Colon (tissue), 2 donors: ENCODE data around the gene ROR1.

ENCODE experiments used
- FAIRE-seq: peaks from 2 replicates; lab custom pipeline; 2012; peaks lifted over from hg19 to GRCh38; lab: Jason Lieb, UNC
- donor health status: control.
- donor health status: control.

Gene ROR1

DNA sequence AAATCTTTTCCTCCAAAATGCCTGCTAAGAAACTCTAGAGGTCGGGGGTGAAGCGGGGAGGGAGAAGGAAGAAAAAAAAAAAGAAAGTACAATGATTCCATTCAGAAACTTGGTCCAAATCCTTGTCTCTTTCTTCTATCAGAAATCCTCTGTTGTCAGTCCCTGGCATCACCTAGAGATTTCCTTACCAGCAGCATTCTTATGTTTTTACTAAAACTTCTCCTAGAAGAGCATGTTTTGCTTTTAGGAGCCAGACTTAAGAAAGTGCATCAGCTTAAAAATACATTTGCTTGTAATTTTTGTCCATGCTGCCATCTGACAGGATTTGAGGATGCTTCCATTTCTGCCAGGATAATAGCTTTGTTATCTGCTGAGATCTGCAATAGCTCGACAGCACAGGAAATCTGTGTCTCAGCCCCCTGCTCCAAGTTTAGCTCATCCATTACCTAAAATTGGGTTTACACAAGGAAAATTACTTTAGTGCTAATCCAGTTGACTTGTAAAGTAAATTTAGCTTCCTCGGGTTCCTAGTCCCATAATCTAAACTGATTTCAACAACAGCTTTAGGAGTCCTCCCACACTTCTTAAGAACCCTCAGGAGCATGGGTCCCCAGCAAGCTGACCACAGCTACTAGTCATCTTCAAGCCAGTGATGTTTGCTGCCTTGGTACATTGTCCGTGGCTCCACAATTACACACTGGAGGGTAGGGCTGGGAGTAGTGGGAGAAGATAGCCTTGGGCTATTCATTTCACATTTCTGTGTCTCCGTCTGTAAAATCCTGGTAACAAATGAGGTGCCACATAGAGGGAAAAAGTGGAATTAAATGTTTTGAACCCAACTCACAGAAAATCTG lies 337.3 kb downstream of the ROR1 start:
- FAIRE-seq, result no peak

DNA sequence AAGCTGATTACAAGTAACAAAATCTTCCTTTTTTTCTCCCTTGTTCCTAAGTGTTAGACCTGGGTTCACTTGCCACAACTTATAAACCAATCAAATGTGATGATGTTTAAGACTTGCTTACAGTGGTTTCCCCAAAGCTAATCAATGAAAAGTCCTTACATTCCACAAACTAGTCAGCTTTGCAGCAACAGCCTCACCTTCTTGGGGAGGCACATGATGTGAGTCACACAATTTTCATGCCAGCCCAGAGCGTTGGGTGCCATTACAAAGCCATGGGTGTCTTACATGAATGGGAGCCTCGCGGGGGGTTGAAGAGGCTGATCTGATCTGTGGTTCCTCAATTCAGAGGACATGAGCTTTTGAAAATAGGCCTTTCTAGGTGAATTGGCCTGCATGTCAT lies 338.0 kb downstream of the ROR1 start:
- FAIRE-seq, result no peak

- FAIRE-seq, result no peak
These were observed 338.5 kb downstream of the ROR1 start for GRCh38 chr1:64112281-64112680.

DNA sequence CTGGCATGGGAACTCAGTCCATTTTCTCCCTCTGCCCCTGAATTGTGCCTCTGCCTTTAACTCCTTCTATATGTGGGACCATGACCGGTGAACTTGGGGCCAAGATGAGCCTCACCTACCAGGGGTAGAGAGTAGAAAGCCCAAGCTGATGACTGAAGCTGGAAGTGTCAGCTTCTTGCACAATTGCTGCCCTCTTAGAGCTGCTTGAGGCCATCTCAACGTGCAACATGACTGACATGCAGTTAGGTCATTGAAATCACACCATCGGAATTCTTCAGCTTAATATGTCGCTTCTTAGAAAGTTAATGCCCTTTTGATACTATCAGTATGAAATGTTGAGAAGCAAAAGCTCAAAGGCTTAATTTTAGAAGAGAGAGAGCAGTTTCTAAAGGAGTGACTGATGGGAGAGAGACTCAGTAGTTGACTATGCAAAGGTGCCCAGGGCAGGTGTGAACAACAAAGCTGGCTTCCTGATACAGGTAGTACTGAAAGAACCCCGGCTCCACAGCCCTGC lies 340.3 kb downstream of the ROR1 start:
- no peak for FAIRE-seq

GRCh38 chr1:64116537-64116936 lies 342.7 kb downstream of the ROR1 start:
- no peak for FAIRE-seq

GRCh38 chr1:64117492-64117891 lies 343.7 kb downstream of the ROR1 start:
- FAIRE-seq, result no peak

DNA sequence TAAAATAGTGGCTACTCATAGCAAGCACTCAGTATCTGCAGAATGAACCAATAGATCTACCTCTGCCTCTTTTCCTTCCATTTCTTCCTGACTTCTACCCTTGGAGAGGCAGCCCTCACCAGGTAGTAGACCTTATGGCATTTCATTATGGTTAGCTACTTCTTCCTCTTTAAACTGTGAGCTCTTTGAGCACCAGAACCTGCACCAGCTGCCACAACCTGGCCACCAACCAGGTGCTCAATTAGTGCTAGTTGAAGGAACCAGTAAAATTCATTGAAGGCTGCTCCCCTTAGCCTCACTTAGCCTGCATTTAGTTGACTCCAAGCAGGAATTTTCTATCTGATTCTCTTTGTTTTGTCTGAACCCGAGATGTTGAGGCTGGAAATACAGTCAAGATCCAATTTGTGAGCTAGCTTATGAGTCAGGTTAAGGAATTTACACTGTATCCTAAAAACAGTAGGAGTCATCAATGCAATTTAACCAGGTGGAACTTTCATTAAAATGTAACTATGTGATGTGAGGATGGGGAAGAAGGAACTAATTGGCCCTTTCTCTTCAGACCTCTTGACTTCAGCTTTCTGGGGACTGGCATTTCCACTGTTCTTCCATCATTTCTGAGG lies 348.1 kb downstream of the ROR1 start:
- no peak for FAIRE-seq

DNA sequence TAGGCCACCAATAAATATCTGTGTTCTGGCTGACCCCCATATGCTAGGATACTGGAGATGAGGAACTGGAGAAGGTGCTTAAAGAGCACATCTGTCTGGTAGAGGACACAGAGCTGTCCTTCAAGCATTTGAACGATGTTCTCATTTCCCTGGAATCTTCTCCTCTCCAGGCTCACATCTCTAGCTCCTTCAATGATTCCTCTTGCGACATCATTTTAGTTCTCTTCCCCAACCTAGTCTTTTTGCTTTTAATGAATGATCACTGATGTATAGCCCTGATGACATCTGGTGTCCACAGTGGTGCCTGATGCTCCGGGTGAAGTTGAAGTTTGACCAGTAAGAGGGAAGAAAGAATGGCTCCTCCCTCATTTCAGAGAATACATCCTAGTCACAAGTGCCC lies 348.8 kb downstream of the ROR1 start:
- FAIRE-seq, result no peak

- FAIRE-seq, result no peak
These were observed 351.1 kb downstream of the ROR1 start for GRCh38 chr1:64124704-64125440.

DNA sequence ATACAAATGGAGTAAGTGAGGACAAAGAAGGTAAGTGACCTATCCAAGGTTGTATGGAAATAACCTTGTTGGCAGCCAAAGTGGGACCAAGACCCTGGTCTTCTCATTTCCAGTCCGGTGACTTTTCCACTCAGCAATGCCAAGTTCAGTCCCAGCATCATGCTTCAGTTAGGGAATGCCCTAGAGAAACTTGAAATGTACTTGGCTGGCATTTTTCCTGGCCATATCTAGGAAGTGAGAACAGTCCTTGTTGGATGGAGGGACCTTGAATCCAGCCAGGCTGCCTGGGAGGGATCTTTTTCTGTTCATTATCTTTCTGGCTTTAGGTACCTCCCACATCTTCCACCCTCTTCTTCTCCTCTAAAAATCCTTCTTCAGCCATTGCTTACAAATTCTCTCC lies 352.8 kb downstream of the ROR1 start:
- FAIRE-seq, result no peak

- FAIRE-seq, result no peak
These were observed 353.5 kb downstream of the ROR1 start for GRCh38 chr1:64127297-64127696.

GRCh38 chr1:64129701-64130100 lies 355.9 kb downstream of the ROR1 start:
- FAIRE-seq, result no peak

DNA sequence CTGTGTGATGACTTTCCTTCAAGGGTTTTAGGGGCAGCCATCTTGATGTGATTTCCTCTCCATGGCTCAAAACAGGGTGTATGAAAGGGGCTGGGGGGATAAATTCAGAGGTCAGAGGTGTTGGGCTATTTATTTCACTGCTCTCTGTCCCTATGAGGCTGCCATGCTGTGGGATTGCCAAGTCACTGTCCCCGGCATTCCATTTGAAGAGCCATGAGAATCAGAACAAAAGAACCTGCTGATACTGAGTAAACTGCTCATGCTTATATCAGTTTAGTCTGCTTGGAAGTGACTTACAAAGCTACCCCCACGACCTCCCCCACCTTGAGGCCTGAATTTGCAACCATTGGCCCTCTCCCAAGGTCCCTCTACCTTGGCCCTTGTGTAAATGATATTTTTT lies 357.3 kb downstream of the ROR1 start:
- no peak for FAIRE-seq

DNA sequence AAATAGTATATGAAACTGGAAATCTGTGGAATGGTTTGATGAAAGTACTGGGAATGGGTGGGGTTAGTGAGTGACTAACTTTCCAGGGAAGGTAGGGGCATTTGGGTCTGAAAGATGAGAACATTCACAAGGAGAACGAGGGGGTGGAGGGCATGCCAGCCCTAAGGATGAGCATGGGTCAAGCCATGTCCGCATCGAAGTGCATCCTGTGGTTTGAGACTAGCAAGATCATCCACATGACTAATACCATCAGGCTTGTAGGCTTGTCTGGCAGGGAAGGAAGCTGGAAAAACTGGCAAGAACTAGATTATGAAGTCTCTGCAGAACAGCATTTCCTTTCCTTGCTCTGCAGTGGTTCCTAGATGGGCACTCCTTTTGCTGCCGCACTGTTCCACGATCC lies 359.2 kb downstream of the ROR1 start:
- no peak for FAIRE-seq

GRCh38 chr1:64135462-64136223 lies 361.8 kb downstream of the ROR1 start:
- FAIRE-seq, result no peak

GRCh38 chr1:64136296-64136695 lies 362.5 kb downstream of the ROR1 start:
- no peak for FAIRE-seq

DNA sequence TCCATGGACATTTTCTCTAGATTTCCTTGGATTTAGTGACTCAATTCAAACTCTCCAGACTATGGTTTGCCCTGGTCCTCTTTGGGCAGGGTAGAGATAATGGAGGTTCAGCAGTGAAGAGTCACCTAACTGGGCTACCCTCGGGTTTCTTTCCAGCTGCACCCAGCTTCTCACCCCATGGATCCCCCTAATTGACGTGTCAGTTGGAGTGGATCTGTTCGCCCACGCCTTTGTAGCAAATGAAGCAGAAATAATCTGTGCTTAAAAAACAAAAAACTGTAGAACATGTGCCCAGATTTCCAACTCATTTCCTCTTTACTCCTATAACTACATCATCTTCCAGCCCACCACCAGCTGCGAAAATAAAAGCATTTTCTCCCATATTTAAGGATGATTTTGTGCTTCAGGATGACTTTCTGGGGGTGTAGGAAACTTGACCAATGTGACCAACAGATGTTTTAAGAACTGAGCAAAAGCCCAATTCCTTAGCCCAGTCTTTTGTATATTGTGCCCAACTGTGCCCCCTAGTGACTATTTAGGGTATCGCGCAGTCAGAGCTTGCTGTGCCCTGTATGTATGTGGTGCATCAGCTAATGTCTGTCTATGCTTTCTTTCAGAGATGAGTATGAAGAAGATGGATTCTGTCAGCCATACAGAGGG lies 363.1 kb downstream of the ROR1 start:
- no peak for FAIRE-seq

GRCh38 chr1:64137412-64137803 lies 363.6 kb downstream of the ROR1 start:
- no peak for FAIRE-seq

DNA sequence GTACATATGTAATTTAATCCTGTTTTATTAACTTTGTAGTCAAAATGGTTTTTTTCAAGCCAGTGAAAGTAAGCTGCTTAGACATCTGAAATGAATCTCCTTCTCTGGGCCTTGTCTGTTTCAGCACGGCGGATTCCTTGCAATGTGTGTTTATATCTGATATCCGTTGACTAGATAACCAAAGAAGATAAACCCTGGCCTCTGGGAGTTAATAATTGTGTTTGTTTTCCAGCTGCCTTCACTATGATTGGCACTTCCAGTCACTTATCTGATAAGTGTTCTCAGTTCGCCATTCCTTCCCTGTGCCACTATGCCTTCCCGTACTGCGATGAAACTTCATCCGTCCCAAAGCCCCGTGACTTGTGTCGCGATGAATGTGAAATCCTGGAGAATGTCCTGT lies 366.1 kb downstream of the ROR1 start:
- no peak for FAIRE-seq

DNA sequence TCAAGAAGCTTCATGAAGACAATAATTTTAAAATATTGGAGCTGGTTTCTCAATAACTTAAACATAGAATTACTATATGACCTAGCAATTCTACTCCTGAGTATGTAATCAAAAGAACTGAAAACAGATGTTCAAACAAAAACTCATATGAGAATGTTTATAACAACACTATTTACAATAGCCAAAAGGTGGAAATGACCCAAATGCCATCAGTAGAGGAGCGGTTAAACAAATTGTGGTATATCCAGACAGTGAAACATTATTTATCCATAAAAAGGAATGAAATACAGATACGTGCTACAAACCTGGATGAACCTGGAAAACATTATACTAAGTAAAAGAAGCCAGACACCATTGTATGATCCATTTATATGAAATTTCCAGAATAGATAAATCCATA lies 366.8 kb downstream of the ROR1 start:
- no peak for FAIRE-seq

- no peak for FAIRE-seq
These were observed 373.4 kb downstream of the ROR1 start for GRCh38 chr1:64147045-64147724.
